ENCODE data around the gene E2F1. TPM values are rescaled to one million over a fixed set of nuclear protein-coding genes. Genes with fewer than 3 reads are reported as not detected.

The E2F1 gene, protein sequence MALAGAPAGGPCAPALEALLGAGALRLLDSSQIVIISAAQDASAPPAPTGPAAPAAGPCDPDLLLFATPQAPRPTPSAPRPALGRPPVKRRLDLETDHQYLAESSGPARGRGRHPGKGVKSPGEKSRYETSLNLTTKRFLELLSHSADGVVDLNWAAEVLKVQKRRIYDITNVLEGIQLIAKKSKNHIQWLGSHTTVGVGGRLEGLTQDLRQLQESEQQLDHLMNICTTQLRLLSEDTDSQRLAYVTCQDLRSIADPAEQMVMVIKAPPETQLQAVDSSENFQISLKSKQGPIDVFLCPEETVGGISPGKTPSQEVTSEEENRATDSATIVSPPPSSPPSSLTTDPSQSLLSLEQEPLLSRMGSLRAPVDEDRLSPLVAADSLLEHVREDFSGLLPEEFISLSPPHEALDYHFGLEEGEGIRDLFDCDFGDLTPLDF
- total RNA-seq: 2.3 TPM

DNA sequence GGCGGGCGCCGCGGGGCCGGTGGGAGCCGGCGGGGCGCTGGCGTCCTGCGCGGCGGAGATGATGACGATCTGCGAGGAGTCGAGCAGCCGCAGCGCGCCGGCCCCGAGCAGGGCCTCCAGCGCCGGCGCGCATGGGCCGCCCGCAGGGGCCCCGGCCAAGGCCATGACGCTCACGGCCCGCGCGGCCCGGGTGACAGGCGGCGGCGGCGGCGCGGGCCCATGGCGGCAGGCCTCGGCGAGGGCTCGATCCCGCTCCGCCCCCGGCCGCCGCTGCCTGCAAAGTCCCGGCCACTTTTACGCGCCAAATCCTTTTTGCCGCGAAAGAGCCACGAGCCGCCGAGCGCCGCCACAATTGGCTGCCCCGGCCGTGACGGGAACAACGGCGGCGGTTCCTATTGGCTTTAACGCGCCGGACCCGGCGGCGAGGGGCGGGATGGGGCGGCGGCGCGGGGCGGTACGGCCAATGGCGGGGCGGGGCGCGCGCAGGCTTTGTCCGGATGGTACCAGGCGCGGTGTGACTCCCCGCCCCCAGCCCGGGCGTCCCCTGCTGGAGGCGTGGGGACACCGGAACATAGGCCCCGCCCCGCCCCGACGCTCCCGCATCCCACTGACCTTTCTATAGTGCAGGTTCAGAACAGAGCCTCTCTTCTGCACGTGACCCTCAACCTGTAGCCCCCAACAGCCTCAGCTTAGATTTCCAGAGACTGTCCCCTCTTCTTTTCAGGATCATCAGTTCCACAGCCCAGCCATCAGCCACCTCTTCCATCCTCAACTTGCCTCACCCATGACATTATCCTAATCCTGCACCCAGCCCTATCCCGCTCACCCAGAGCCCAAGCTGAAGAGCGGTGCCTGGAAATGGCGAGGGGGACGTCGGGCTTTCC lies at the start of gene E2F1:
Gene E2F1 (minus strand): TSS at position 286 of the 884 bp plus-strand sequence. CDS start 121 bp downstream, at position 165.
- DNase-seq (ENCODE audit: low spot score): peak; percentile 96

DNA sequence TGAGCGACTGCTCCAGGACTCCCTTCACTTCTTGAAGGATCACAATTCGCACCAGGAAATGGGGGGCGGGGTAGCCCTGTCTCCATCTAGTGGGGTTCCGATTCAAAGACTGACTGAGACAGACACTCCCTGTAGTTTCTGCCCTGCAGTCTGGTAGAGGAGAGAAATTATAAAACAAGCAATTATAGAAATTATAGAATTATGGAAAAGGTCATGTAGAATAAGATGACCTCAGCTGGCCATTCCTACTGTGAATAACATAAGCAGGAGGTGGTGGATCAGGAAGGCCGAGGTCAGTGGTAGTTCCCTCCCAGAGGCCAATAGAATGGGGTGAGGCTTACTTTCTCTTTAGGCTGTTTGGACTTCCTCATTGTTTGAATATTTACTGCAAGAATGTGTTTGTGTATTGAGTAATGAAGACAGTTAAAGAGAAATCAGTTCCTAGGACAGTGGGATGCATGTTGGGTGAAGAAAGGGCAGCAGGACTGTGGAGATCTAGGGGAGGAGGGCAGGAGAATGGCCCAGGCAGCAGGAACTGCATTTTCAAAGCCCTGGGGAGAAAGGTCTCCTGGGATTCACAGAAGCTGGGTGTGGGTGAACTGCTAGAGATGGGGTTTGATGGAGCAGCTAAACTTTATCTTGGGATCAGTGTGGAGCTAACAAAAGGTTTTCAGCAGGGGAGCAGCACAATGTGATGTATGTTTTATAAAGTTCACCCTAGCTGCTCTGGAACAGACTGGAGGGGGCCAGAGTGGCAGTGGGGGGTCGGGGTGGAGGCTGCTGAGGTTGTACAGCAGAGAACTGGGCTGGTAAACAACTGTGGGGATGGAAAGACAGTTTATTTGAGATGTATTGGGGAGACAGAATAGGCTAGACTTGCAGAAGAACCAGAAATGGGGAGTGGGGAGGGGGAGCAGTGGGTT lies 47.7 kb upstream of the E2F1 start:
- peak; percentile 65 for DNase-seq (ENCODE audit: low spot score)

DNA sequence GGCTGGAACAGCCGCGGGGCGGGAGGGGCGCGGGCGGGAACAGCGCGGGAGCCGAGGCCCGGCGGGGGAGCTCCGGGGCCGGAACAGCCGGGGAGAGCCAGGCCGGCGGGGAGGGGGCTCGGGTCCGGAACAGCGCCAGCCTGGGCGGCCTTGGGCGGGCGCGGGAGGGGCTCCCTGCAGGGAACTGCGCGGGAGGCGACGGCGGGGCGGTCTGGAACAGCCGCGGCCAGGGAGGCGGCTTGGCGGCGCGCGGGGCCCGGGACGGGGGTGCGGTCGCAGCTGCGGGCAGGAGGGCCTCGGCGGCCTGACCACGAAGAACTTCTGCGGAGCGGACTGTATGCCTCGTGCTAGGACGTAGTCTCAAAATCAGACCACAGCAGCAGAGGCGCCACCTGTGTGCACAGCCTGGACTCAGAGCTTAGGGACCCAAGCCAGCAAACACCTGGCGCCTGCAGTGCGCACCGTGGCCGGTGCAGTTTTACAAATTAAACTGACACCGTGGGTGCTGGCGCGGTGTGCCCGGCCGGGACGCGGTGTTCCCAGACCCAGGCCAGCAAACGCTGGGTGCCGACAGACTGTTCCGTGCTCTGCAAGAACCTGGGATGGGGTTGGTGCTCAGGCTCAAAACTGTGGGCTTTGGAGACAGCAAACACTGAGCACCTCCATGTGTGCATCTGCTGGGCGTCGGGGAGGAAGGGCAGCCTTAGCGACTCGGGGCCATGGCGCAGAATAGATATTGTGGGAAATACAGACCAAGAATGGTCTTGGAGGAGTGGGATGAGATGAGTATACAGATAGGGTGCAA lies 46.2 kb upstream of the E2F1 start:
- DNase-seq (ENCODE audit: low spot score): peak; percentile 87

DNA sequence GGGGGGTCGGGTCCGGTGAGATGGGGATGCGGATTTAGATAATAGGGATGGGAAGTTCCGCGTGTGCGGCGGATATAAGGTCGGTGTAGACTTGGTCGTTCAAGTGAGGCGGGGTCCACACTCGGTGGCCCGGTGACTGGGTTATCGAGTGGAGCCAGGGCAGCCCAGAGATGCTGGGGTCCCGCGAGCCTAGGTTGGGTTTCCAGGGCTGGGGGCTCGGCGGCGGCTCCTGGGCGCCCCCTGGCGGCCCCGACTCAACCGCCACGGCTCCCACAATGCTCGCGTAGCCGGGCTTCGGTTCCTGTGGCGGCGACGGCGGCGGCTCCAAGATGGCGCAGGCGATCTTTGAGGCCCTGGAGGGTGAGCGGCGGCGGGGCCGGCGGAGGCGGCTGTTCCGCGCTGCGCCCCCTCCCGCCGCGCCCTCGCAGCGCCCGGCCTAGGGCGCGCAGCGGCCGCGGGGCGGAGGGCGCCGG lies 45.5 kb upstream of the E2F1 start, which contains the start of gene ZNF341:
Gene ZNF341 (plus strand): TSS at position 304 of the 473 bp plus-strand sequence. CDS start 26 bp downstream, at position 330.
- peak; percentile 91 for DNase-seq (ENCODE audit: low spot score)

DNA sequence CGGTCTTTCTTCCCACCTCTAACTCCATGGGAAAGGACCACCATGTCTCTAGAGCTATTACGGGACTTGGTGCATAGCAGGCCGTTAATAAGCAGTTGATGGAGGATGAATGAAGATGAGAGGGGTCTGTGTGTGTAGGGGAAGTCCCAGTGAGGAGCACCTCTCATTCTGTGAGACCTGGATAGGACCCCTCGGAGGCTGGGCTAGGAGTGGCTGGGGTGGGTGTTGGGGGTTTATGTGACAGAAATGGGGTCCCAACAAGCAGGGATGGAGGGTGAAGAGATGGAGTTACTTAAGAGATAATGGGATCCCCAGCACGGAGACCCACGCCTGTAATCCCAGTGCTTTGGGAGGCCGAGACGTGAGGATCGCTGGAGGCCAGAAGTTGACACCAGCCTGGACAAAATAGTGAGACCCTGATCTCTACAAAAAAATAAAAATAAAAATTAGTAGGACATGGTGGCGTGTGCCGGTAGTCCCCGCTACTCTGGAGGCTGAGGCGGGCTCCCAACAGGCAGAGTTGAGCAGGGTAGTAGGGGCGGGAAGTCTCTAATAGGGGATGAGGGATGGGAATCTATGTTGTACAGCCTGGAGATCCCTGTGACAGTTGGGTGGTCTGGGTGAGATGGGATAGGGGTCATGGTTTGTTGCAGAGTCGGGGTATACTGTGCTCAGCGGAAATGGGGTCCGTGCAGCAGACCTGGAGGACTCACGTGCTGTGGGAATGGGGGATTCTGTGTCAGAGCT lies 44.9 kb upstream of the E2F1 start:
- no peak for DNase-seq (ENCODE audit: low spot score)

DNA sequence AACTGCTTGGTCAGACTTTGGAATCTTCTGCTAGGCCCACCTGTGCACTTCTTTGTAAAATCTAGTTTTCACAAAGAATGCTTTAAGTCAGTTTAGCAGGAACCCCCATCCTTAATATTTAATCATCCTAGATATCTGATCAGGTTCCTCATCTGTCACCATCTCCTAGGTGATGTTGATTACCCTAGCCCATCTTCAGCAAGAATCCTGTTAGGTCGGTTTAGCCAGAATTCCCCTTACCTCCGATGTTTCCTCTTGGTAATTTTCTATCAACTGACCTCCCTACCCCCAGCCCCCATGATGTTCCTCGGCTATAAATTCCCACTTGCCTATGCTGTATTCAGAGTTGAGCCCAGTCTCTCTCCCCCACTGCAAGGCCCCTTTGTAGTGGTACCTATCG lies 42.9 kb upstream of the E2F1 start:
- DNase-seq (ENCODE audit: low spot score): no peak

DNA sequence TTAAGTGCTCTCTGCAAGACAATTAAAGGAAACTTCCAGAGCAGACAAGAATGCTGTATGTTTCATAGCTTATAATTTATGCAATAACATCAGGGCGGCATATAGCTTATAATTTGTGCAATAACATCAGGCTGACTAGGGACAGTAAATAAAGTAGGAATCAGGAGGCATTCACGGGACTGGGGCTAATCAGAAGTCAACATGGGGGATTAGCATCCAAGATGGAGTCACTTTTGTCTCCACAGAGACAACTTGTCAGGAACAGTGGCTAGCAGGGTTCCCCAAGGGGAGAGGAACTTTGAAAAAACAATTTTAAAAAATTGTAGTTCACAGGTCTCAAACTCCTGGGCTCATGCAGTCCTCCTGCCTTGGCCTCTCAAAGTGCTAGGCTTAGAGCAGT lies 42.3 kb upstream of the E2F1 start:
- no peak for DNase-seq (ENCODE audit: low spot score)

DNA sequence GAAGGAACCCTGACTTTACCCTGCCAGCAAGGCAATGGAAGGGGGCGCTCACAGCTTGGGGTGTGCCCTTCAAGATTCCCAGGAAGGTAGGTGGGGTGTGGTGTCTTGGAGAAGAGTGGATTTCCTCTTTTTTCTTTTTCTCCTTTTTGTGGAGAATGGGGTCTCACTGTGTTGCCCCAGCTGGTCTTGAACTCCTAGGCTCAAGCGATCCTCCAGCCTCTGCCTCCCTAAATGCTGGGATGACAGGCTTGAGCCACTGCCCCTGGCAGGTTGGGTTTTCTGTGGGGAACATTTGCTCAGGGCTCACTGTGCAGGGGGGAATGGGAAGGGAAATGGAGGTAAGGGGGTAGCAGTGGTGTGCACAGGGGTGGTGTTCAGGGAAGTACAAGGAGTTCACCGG lies 41.6 kb upstream of the E2F1 start:
- DNase-seq (ENCODE audit: low spot score): no peak

DNA sequence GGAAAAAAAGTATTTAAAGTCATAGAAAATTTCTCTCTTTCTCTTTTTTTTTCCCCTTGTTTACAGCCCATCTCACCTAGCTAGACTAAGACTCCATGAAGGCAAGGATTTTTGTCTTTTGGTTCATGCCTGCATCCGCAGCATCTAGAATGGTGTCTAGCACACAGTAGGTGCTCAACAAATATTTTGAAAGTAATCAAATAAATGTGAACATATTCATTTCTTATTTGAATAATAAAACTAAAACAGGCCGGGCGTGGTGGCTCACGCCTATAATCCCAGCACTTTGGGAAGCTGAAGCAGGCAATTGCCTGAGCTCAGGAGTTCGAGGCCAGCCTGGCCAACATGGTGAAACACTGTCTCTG lies 40.9 kb upstream of the E2F1 start:
- DNase-seq (ENCODE audit: low spot score): no peak

DNA sequence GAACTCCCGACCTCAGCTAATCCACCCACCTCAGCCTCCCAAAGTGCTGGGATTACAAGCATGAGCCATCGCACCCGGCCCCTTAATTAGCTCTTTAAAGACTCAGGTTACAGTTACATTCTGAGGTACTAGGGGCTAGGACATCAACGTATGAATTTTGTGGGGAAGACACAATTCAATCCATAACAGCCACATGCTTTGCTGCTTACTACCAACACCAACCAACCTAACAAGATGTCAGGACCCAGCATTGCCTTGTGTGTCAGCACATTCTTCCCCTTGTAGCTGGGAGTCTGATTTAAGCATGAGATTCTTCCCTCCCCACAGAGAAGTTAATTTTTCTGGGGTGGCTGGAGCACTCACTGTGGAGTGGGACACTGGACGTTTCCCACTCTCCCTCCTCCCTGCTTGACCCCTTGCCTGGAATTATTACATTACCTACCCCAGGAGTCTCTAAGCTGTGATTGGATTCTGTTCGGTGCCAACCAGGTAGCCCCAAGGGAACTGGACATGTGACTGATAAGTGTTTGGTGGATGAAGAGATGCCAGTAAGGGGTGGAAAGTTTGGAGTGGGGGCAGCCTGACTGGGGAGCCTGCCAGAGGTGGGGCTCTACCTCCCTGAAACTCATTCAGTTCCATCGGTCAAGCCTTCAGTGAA lies 39.6 kb upstream of the E2F1 start:
- DNase-seq (ENCODE audit: low spot score): no peak

DNA sequence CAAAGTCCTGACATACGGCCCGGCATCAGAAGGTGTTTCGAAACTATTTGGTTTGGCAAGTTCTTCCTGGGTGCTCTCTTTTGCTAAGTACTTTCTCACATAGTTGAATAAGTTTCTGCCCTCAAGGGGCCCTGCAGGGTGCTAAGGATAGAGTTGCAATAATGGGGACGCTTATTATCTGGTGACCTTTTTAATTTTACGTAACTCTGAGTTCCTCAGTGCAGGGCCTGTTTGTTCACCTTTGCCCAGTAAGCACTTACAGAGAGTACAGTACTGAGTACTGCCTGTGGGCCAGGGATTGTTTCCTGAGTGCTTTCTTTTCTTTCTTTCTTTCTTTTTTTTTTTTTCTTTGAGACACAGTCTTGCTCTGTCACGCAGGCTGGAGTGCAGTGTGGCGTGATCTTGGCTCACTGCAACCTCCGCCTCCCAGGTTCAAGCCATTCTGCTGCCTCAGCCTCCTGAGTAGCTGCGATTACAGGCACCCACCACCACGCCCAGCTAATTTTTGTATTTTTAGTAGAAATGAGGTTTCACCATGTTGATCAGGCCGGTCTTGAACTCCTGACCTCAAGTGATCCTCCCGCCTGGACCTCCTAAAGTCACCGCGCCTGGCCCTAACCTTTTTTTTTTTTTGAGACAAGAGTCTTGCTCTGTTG lies 38.4 kb upstream of the E2F1 start:
- no peak for DNase-seq (ENCODE audit: low spot score)

DNA sequence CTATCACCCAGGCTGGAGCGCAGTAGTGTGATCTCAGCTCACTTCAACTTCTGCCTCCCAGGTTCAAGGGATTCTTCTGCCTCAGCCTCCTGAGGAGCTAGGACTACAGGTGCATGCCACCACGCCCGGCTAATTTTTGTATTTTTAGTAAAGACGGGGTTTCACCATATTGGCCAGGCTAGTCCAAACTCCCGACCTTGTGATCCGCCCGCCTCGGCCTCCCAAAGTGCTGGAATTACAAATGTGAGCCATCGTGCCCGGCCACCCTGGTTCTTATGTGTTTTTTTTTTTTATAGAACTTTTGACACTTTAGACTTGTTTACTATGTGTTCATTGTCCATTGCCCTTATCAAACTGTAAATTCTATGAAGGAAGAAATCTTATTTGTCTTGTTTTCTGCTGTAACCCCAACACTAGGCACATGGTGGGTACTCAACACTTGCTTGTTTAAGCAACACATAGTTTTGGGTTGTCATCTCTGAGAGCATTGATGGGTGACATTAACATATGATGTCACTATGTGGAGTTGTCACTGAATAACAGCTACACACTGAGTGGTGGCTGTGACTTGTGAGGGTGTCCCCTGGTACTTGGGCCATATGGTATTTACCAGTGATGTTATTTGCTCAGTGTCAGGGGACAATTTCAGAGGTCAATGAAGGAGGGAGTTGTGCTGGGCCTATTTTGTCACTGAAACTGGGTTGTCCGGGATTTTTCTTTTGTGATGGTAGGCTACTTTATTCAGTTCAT lies 35.4 kb upstream of the E2F1 start:
- no peak for DNase-seq (ENCODE audit: low spot score)

DNA sequence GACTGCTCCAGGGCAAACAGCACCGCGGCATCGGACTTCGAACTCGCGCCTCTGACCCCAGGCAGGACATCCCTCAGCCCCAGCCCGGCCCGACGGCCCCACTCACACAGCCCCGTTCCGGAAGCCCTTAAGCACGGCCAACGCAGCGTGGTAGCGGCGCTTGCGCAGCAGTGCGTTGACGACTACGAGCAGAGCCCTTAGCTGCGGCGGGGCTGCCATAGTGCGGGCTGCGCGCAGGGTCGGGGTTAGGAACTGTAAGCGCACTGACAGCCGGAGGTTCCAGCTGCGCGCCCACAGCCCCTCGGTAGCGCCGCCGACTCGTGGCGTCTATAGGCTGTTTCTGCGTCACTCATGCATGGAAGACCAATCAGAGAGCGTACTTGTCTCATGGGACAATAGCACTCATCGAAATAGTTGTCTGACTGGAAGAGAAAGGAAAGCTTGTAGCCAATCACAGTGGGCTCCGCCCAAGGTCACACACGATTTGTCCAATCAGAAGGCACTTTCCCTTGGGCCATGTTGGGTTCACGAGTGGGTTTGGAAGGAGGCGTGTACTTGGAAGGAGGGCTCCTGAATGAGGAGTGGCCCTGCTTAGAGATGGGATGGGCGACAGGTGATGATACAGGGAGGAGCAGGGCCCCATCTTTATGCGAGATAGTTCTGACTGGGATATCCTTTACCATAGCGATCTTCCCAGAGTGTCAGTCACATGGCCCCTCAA lies 34.0 kb upstream of the E2F1 start, which contains the start of gene PXMP4:
Gene PXMP4 (minus strand): TSS at position 322 of the 721 bp plus-strand sequence. CDS start 103 bp downstream, at position 219.
- peak; percentile 96 for DNase-seq (ENCODE audit: low spot score)

DNA sequence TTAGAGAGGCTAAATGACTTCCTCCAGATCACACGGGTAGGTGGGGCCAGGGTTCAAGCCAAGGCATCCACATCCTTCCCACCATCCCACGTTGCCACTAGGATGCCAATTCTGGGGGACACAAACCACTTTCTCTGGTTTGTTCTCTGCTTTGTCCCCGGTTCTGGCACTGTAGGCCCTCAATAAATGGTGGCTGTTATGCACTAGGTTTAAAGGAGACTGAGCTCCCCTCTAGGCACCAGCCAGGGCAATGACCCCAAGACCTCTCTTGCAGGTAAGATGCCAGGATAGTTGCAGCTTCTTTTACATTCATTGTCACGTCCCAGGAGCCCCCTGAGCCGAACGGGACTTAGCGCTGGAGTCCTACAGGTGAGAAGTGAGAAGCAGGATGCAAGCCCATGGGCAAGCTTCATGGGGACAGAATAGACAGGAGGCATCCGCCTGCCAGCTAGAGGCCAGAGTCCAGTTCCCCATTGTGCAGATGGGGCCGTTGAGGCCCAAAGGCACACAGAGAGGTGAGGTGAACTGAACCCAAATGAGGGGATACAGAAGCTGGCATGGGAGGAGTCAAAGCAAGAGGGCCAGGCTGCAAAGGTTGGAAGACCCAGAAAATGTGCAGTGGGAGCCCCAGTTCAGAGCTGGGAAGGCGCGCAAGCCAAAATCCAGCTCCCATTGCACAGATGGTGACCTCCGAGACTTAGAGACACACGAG lies 33.2 kb upstream of the E2F1 start:
- no peak for DNase-seq (ENCODE audit: low spot score)

DNA sequence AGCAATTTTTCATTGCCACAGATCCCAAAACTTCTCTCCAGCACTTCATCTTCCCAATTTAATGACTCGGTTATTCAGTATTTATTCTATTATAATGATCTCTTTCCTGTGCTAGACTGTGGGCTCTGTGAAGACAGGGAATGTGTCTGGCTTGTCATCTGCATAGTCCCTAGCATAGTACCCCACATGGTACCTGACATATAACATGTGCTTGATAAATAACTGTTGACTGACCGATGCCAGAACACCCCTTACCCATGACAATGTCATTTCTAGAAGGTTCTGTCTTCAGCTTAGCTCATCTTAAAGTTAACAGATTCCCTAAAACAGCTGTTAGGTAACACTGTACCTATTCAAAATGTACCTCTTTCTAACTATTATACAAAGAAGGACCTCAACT lies 30.3 kb upstream of the E2F1 start:
- DNase-seq (ENCODE audit: low spot score): no peak

DNA sequence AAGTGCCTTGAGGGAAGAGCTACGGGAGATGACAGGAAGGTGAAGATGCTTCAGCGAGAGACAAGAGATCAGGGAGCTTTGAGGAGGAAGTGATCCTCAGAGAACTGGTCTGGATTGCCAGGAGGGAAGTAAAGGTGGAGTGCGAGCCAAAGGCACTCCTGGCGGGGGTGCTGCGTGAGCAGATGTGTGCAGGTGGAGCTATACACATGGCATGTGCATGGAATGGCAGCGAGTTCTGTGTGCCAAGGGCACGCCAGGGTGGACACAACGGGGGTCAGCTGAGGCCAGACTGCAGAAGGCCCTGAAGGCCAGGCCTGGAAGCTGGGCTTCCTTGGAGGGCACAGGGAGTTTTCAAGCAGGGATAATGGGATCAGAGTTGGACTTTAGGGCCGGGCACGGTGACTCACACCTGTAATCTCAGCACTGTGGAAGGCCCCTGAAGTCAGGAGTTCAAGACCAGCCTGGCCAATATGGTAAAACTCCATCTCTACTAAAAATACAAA lies 27.7 kb upstream of the E2F1 start:
- no peak for DNase-seq (ENCODE audit: low spot score)

DNA sequence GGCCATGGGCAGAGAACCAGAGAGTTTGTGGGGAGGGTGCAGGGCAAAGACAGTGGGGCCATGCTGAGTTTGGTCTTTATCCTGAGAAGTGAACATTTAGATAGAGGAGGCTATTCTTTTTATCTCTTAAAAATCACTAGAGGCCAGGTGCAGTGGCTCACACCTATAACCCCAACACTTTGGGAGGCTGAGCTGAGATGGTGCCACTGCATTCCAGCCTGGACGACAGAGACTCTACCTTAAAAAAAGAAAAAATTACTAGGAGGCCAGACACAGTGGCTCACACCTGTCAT lies 25.2 kb upstream of the E2F1 start:
- no peak for DNase-seq (ENCODE audit: low spot score)
